C4-2B (cell line): ENCODE results near the gene RCSD1.

Experiments used
- H3K27ac ChIP-seq: fragments of 450-650 bp; 2 replicates; pipeline ENCODE4 v1.5.1; 2017
- CTCF ChIP-seq: fragments of 450-650 bp; conservative IDR thresholded peaks from 2 replicates; pipeline ENCODE4 v1.5.1; 2017; ENCODE audit warnings: mild to moderate bottlenecking
- ZFX ChIP-seq: fragments of 450-650 bp; IDR thresholded peaks from 2 replicates; pipeline ENCODE4 v1.6.1; 2017

RCSD1 gene

GRCh38 chr1:167651161-167651693 is 21.2 kb downstream of the RCSD1 start:
- TF ChIP-seq CTCF, result no peak
- no peak for TF ChIP-seq ZFX
- no peak overlapping the region for H3K27ac ChIP-seq

- H3K27ac ChIP-seq, result no peak overlapping the region
- TF ChIP-seq CTCF, result no peak
- no peak for TF ChIP-seq ZFX
These were observed 25.0 kb downstream of the RCSD1 start for GRCh38 chr1:167654975-167655575.

GRCh38 chr1:167656657-167657056 is 26.6 kb downstream of the RCSD1 start:
- no peak overlapping the region for H3K27ac ChIP-seq
- no peak for TF ChIP-seq ZFX
- TF ChIP-seq CTCF, result no peak

DNA sequence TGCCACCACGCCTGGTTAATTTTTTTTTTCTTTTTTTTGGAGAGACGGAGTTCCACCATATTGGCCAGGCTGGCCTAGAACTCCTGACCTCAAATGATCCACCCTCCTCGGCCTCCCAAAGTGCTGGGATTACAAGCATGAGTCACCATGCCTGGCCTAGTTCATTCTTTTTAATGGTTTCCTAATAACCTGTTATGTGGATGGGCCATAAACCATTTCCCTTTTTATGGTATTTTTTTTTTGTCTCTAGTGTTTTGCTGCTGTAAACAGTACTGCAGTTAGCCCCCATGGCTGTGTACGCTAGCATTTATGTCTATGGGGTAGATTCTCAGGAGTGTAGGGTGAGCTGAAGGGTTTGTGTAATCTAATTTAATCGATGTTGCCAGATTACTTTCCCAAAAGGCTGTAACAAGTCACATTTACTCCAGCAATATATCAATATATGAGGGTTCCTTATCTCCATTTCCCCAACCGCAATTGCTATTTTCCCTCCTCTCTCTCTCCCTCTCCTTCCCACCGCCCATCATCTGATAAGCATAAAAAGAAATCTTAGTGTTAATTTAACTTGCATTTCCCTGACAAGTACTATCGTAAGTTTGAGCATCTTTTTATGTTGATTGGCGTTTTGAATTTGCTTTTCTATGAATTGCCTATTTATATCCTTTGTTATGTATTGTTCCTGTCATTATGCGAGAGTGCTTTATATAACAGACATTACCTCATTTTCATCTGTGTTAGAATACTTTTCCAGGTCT is 28.7 kb downstream of the RCSD1 start:
- no peak overlapping the region for H3K27ac ChIP-seq
- TF ChIP-seq ZFX, result no peak
- TF ChIP-seq CTCF, result no peak

GRCh38 chr1:167659450-167659849 is 29.4 kb downstream of the RCSD1 start:
- TF ChIP-seq CTCF (no peak), ZFX (no peak)
- H3K27ac ChIP-seq, result no peak overlapping the region

- TF ChIP-seq CTCF (no peak), ZFX (no peak)
- H3K27ac ChIP-seq, result no peak overlapping the region
These were observed 29.8 kb downstream of the RCSD1 start for GRCh38 chr1:167659881-167660280.
